Astrocyte (in vitro differentiated cells and primary cell): ENCODE results near the gene PGA4.
"Not testable (repeated sequence)": the region's sequence is repeated elsewhere in the genome, so short reads cannot be mapped to it uniquely, and the experiment has no call there.

Experiments
- EZH2 ChIP-seq: IDR thresholded peaks from 2 replicates; pipeline ENCODE4 v1.6.1; 2012; ENCODE audit warnings: mild to moderate bottlenecking, low read length, inconsistent platforms; ENCODE audit not compliant: insufficient read depth
- TF ChIP-seq, protein P1 (sequence below): IDR thresholded peaks from 2 replicates; pipeline ENCODE4 v1.5.1; 2011; ENCODE audit warnings: low read depth, mild to moderate bottlenecking, inconsistent platforms, low read length, moderate library complexity; ENCODE audit not compliant: insufficient read depth

DNA sequence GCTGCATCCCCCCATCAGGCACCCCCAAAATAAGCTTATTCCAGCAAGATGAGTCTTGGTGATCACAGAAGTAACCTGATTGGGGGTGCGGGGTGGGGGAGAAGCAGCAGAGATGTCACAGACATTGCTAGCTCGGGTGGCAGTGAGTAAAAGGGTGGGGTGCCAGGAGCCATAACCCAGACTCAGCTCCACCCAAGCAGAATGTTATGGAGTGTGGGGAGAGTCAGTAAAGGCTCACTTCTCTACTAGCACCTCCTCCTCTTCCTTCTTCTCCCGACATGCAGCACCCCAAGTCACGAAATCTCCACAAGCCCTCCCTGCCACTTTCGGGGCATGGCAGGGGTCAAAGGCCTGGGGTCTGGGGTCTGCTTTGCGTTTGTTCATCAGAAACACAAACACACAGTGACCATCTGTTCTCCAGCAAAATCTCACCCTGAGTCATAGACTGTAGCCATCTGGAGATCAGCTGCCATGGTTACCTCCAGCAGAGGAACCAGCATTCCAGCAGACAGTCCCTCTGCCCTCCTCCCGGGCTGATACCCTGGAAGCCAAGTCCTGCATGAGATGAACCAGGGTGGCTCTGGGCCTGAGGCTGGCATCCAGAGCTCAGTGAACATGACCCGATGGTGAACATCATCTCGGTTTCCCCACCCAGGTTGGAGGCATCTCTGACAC is 14.4 kb upstream of the PGA4 start:
- TF ChIP-seq, protein P1, sequence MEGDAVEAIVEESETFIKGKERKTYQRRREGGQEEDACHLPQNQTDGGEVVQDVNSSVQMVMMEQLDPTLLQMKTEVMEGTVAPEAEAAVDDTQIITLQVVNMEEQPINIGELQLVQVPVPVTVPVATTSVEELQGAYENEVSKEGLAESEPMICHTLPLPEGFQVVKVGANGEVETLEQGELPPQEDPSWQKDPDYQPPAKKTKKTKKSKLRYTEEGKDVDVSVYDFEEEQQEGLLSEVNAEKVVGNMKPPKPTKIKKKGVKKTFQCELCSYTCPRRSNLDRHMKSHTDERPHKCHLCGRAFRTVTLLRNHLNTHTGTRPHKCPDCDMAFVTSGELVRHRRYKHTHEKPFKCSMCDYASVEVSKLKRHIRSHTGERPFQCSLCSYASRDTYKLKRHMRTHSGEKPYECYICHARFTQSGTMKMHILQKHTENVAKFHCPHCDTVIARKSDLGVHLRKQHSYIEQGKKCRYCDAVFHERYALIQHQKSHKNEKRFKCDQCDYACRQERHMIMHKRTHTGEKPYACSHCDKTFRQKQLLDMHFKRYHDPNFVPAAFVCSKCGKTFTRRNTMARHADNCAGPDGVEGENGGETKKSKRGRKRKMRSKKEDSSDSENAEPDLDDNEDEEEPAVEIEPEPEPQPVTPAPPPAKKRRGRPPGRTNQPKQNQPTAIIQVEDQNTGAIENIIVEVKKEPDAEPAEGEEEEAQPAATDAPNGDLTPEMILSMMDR = not testable (repeated sequence)
- not testable (repeated sequence) for TF ChIP-seq EZH2
